Glutamatergic neuron (in vitro differentiated cells): Measurements from ENCODE around the gene FBXL13. TPM values are rescaled to one million over a fixed set of nuclear protein-coding genes. Genes with fewer than 3 reads are reported as not detected.

Experiments
- DNase-seq: peaks from one replicate; pipeline ENCODE4 v3.0.0; 2022
- H3K27ac Mint-ChIP-seq: one replicate; pipeline ENCODE4 v1.8.0; 2020; ENCODE audit warnings: mild to moderate bottlenecking, mixed read lengths, inconsistent platforms; ENCODE audit not compliant: unreplicated experiment
- H3K27me3 Mint-ChIP-seq: one replicate; pipeline ENCODE4 v1.8.0; 2020; ENCODE audit warnings: mild to moderate bottlenecking, moderate library complexity, mixed read lengths, inconsistent platforms; ENCODE audit not compliant: unreplicated experiment
- H3K36me3 Mint-ChIP-seq: one replicate; pipeline ENCODE4 v1.8.0; 2020; ENCODE audit warnings: mild to moderate bottlenecking, mixed read lengths, inconsistent platforms; ENCODE audit not compliant: unreplicated experiment
- H3K4me1 Mint-ChIP-seq: one replicate; pipeline ENCODE4 v1.8.0; 2020; ENCODE audit warnings: mild to moderate bottlenecking, low read depth, mixed read lengths, inconsistent platforms; ENCODE audit not compliant: unreplicated experiment
- H3K4me3 Mint-ChIP-seq: one replicate; pipeline ENCODE4 v1.8.0; 2020; ENCODE audit warnings: mild to moderate bottlenecking, mixed read lengths, inconsistent platforms; ENCODE audit not compliant: unreplicated experiment
- H3K9me3 Mint-ChIP-seq: one replicate; pipeline ENCODE4 v1.8.0; 2020; ENCODE audit warnings: mild to moderate bottlenecking, moderate library complexity, mixed read lengths, inconsistent platforms; ENCODE audit not compliant: unreplicated experiment
- CTCF ChIP-seq: fragments of 200-600 bp; sonication (generic); IDR thresholded peaks from one replicate; pipeline ENCODE4 v1.5.0; 2021; ENCODE audit not compliant: partially characterized antibody, unreplicated experiment
- total RNA-seq: library from RNA; stranded (reverse); fragmentation: NEBNext Ultra II Directional; extraction: Animal tissue kit (Norgen Biotek cat#: 25700); gene quantifications from one replicate; pipeline ENCODE4 v1.2.1, GENCODE V29; 2021; ENCODE audit not compliant: unreplicated experiment

The FBXL13 gene
- total RNA-seq, 1 donor from 2014 or later = 1.1 TPM

DNA sequence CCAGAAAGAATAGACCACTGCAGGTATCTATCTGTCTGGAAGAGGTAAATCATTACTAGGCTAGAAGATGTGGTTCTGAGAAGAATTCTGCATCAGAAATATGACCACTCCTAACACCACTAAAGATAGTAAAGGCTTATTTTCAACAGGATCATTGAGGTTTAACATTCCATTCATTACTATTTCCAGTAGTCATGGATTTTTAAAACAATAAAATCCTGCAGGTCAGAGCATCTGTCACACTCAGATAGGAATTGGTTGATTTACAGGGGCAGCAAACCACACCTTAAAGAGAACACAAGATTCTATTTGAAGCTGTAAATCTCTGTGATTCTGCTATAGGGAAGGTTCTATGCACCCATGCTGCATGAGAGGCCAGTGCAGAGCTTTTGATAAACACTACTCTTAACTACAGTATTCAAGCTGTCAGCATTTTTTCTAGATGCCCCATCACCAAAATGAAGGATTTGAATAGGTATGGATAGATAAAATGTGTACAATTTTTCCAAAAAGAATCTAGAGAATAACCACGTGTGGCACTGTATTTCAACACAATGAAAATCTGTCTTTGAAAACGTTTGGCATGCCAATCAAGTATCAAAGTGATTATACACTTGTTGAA lies 147.2 kb downstream of the FBXL13 start:
- Mint-ChIP-seq H3K36me3 (no peaks in the 10 kb centered on the region), H3K9me3 (no peaks in the 10 kb centered on the region), H3K27me3 (peaks cover 2% of the 10 kb centered on the region), H3K27ac (no peak overlapping the region), H3K4me3 (no peak overlapping the region), H3K4me1 (no peaks in the 10 kb centered on the region)
- DNase-seq = no peak
- TF ChIP-seq CTCF = no peak

DNA sequence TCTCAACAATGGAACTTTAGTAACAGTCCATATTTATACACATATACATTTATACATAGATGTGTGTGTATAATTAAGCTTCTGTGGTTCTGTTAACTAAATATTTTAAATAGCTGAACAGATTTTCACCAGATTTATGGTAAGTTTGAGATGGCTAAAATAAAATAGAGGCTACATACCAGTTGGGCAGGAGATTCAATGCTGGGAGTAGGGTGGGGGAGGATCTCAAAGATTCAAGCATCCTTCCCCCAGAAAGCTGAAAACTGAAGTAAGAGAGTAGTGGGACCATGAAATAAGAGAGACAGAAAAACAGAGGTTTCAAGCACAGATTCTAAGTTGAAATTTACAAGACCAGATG lies 147.8 kb downstream of the FBXL13 start:
- no peak for DNase-seq
- Mint-ChIP-seq H3K36me3 (no peaks in the 10 kb centered on the region), H3K4me1 (no peaks in the 10 kb centered on the region), H3K4me3 (no peak overlapping the region), H3K27ac (no peak overlapping the region), H3K27me3 (peaks cover 2% of the 10 kb centered on the region), H3K9me3 (no peaks in the 10 kb centered on the region)
- TF ChIP-seq CTCF = no peak

DNA sequence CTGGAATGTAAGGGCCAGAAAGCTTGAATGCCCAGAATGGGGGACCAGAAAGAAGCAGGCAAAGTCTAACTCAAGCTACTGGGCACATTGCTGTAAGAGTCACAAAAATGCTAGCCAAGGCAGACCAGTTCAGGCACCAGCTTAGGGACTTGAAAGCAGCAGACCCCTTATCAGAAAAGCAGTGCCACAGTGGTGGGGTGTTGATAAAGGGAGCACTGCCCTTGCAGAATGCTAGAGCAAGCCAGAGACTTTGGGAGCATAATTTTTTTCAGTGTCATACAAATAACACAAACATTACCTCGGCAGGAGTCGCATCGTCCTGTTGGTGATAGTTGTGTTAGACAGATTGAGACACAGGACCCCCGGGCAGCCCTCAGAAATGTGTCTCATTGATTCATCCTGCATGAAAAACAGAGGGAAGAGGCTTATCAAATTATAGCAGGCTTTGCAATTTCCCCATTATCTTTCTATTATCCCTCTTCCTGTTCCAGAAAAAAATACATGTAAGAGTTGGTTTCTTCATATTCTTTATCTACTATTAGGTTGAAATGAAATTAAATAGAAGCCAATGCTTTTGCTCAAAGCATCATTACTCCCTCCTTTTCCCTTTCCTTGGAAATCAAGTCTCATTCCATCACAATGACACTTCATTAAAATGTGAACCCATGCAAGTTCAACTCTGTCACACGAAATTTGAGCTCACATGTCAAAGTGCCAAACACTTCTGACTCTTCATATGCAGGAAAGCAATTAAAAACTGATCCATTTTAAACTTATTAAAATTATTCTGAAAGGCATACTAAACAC lies 148.4 kb downstream of the FBXL13 start:
- Mint-ChIP-seq H3K4me1 (no peaks in the 10 kb centered on the region), H3K36me3 (no peaks in the 10 kb centered on the region), H3K9me3 (no peaks in the 10 kb centered on the region), H3K27me3 (peaks cover 2% of the 10 kb centered on the region), H3K27ac (no peak overlapping the region), H3K4me3 (no peak overlapping the region)
- no peak for TF ChIP-seq CTCF
- no peak for DNase-seq

- Mint-ChIP-seq H3K4me1 (no peaks in the 10 kb centered on the region), H3K27me3 (no peaks in the 10 kb centered on the region), H3K9me3 (no peaks in the 10 kb centered on the region), H3K36me3 (no peaks in the 10 kb centered on the region), H3K27ac (no peak overlapping the region), H3K4me3 (no peak overlapping the region)
- no peak for DNase-seq
- no peak for TF ChIP-seq CTCF
These were observed 155.8 kb downstream of the FBXL13 start for GRCh38 chr7:102918845-102919244.
